IMR-90 (cell line): ENCODE data around the gene TCF4. TPM values are rescaled to one million over a fixed set of nuclear protein-coding genes. Genes with fewer than 3 reads are reported as not detected.

Experiments
- ATAC-seq: fragments of 200-7000 bp; cut with Tn5 transposase; 2 replicates; pipeline ENCODE4 v1.9.1; 2020; ENCODE audit warnings: low read depth, mild to moderate bottlenecking, moderate library complexity
- BruUV-seq: library from RNA; stranded (reverse); fragments of 400-500 nt; replicated peaks from 2 replicates; lab custom pipeline; 2021; lab: Mats Ljungman, UMichigan
- CTCF ChIA-PET: fragments of 300-600 bp; formaldehyde crosslinking; extraction: SDS; loops from one replicate; lab custom pipeline; 2021; ENCODE audit warnings: antibody characterized with exemption; lab: Yijun Ruan, JAX
- POLR2A ChIA-PET: fragments of 300-600 bp; sonication (Branson Sonifier 250); formaldehyde crosslinking; loops from one replicate; lab custom pipeline; 2022; ENCODE audit warnings: antibody characterized with exemption; ENCODE audit not compliant: unreplicated experiment; lab: Charles Lee
- DNase-seq: peaks from one replicate; pipeline ENCODE4 v3.0.0; 2013
- H2AFZ ChIP-seq: replicated peaks from 2 replicates; pipeline ENCODE3; 2013; ENCODE audit warnings: low read length, mild to moderate bottlenecking; ENCODE audit not compliant: poor library complexity
- H2AK5ac ChIP-seq: 2 replicates; pipeline ENCODE4 v1.6.1; 2013; ENCODE audit warnings: low read depth, low read length, inconsistent platforms
- H2AK9ac ChIP-seq: replicated peaks from 2 replicates; pipeline ENCODE3; 2013; ENCODE audit warnings: mild to moderate bottlenecking, low read depth, low read length, moderate library complexity; ENCODE audit not compliant: poor library complexity
- H2BK120ac ChIP-seq: 2 replicates; pipeline ENCODE4 v1.6.1; 2013; ENCODE audit warnings: low read depth, low read length, inconsistent platforms
- H2BK15ac ChIP-seq: 3 replicates; pipeline ENCODE4 v1.6.1; 2013; ENCODE audit warnings: low read depth, low read length, inconsistent platforms
- H2BK20ac ChIP-seq: 2 replicates; pipeline ENCODE4 v1.6.1; 2013; ENCODE audit warnings: low read depth, mild to moderate bottlenecking, inconsistent platforms, low read length, moderate library complexity
- H2BK5ac ChIP-seq: 2 replicates; pipeline ENCODE4 v1.6.1; 2013; ENCODE audit warnings: mild to moderate bottlenecking, low read depth, low read length, inconsistent platforms; ENCODE audit not compliant: poor library complexity, severe bottlenecking
- H3K14ac ChIP-seq: replicated peaks from 2 replicates; pipeline ENCODE4 v1.6.1; 2013; ENCODE audit warnings: low read depth, low read length, inconsistent platforms
- H3K18ac ChIP-seq: 2 replicates; pipeline ENCODE4 v1.6.1; 2013; ENCODE audit warnings: low read depth, low read length, control low read depth
- H3K23ac ChIP-seq: 2 replicates; pipeline ENCODE4 v1.6.1; 2013; ENCODE audit warnings: low read depth, low read length, inconsistent platforms
- H3K27ac ChIP-seq: 2 replicates; pipeline ENCODE4 v1.5.1; 2013; ENCODE audit warnings: mild to moderate bottlenecking, control low read depth, low read length; ENCODE audit not compliant: insufficient read depth
- H3K27me3 ChIP-seq: 2 replicates; pipeline ENCODE4 v1.6.1; 2013; ENCODE audit warnings: low read length; ENCODE audit not compliant: control insufficient read depth, insufficient read depth
- H3K36me3 ChIP-seq: 2 replicates; pipeline ENCODE4 v1.6.1; 2013; ENCODE audit warnings: low read length, mixed read lengths; ENCODE audit not compliant: control insufficient read depth, insufficient read depth
- H3K4ac ChIP-seq: 2 replicates; pipeline ENCODE4 v1.6.1; 2013; ENCODE audit warnings: low read depth, low read length, inconsistent platforms
- H3K4me1 ChIP-seq: 2 replicates; pipeline ENCODE4 v1.6.1; 2013; ENCODE audit warnings: low read length, mixed read lengths; ENCODE audit not compliant: control insufficient read depth, insufficient read depth
- H3K4me2 ChIP-seq: 2 replicates; pipeline ENCODE4 v1.6.1; 2013; ENCODE audit warnings: low read depth, mild to moderate bottlenecking, control low read depth, low read length, moderate library complexity
- H3K4me3 ChIP-seq: 2 replicates; pipeline ENCODE4 v1.5.1; 2013; ENCODE audit warnings: low read depth, mild to moderate bottlenecking, control low read depth, low read length, moderate library complexity; ENCODE audit not compliant: insufficient read depth
- H3K56ac ChIP-seq: 2 replicates; pipeline ENCODE4 v1.6.1; 2013; ENCODE audit warnings: low read length, inconsistent platforms; ENCODE audit not compliant: insufficient read depth; ENCODE audit errors: extremely low read depth
- H3K79me1 ChIP-seq, 2 experiments: 2 replicates each; pipeline ENCODE4 v1.6.1; 2013; ENCODE audit warnings: low read length in 2 of 2, inconsistent platforms in 1 of 2, low read depth in 1 of 2
- H3K9ac ChIP-seq: 2 replicates; pipeline ENCODE4 v1.6.1; 2013; ENCODE audit warnings: low read depth, low read length, control low read depth
- H3K9me1 ChIP-seq: 2 replicates; pipeline ENCODE4 v1.6.1; 2013; ENCODE audit warnings: low read length, inconsistent platforms; ENCODE audit not compliant: insufficient read depth
- H3K9me3 ChIP-seq: 2 replicates; pipeline ENCODE4 v1.6.1; 2013; ENCODE audit warnings: low read length; ENCODE audit not compliant: control insufficient read depth, insufficient read depth
- H4K20me1 ChIP-seq: 2 replicates; pipeline ENCODE4 v1.6.1; 2013; ENCODE audit warnings: low read length, inconsistent platforms; ENCODE audit not compliant: insufficient read depth
- H4K5ac ChIP-seq: 2 replicates; pipeline ENCODE4 v1.6.1; 2013; ENCODE audit warnings: mild to moderate bottlenecking, low read depth, low read length, control low read depth
- H4K8ac ChIP-seq, 2 experiments: 2 replicates each; pipeline ENCODE4 v1.6.1; 2013; ENCODE audit warnings: low read depth in 2 of 2, low read length in 2 of 2, control low read depth in 1 of 2, inconsistent platforms in 1 of 2
- H4K91ac ChIP-seq: 2 replicates; pipeline ENCODE4 v1.6.1; 2013; ENCODE audit warnings: low read depth, low read length, inconsistent platforms; ENCODE audit not compliant: insufficient read depth
- CHD1 ChIP-seq: IDR thresholded peaks from 2 replicates; pipeline ENCODE4 v1.6.1; 2012; ENCODE audit warnings: low read depth, low read length, improper control_type of control experiment
- CTCF ChIP-seq: conservative IDR thresholded peaks from 2 replicates; pipeline ENCODE4 v1.5.1; 2012; ENCODE audit warnings: mild to moderate bottlenecking, low read depth, low read length, improper control_type of control experiment
- ELK1 ChIP-seq: fragments of 150-350 bp; IDR thresholded peaks from 2 replicates; pipeline ENCODE4 v1.6.1; 2016; ENCODE audit warnings: low read depth, mild to moderate bottlenecking, low read length, moderate library complexity, borderline replicate concordance
- MXI1 ChIP-seq: IDR thresholded peaks from 2 replicates; pipeline ENCODE4 v1.6.1; 2012; ENCODE audit warnings: low read depth, mild to moderate bottlenecking, low read length, moderate library complexity, borderline replicate concordance
- NFE2L2 ChIP-seq: fragments of 150-350 bp; IDR thresholded peaks from 2 replicates; pipeline ENCODE4 v1.6.1; 2016; ENCODE audit warnings: low read depth, mild to moderate bottlenecking, low read length
- RCOR1 ChIP-seq: IDR thresholded peaks from 2 replicates; pipeline ENCODE4 v1.6.1; 2012; ENCODE audit warnings: mild to moderate bottlenecking, low read length, improper control_type of control experiment; ENCODE audit not compliant: insufficient replicate concordance
- RFX5 ChIP-seq: IDR thresholded peaks from 2 replicates; pipeline ENCODE4 v1.8.0; 2012; ENCODE audit warnings: low read depth, mild to moderate bottlenecking, low read length, moderate library complexity
- USF2 ChIP-seq: fragments of 150-350 bp; IDR thresholded peaks from 2 replicates; pipeline ENCODE4 v1.6.1; 2017; ENCODE audit warnings: mild to moderate bottlenecking, antibody characterized with exemption, low read length, low read depth
- WGBS, 2 experiments: methylation state at CpG; one replicate each; pipeline versions ENCODE4 v1.1.5 to v1.1.7; 2013; ENCODE audit warnings: missing lambda C conversion rate in 2 of 2; ENCODE audit not compliant: insufficient read length in 1 of 2; ENCODE audit errors: extremely low coverage in 2 of 2; 5-methylcytosine and 5-hydroxymethylcytosine counted together
- dilution Hi-C: fragments of 300-500 bp; cut with HindIII; formaldehyde crosslinking; loops from one replicate; pipeline ENCODE4 v1.14.3; 2018; ENCODE audit warnings: low sequenced_read_pairs; ENCODE audit not compliant: unreplicated experiment
- in situ Hi-C: fragments of 300-500 bp; cut with MboI; formaldehyde crosslinking; loops from 3 replicates; pipeline ENCODE4 v1.14.3; 2019; ENCODE audit warnings: low sequenced_read_pairs, inconsistent platforms, mixed read lengths
- intact Hi-C: fragments of 100-400 bp; cut with micrococcal nuclease; formaldehyde crosslinking; loops from 2 replicates; pipeline ENCODE4 v1.10.0; 2022
- polyA plus RNA-seq, 3 experiments: library from polyadenylated mRNA; depleted of rRNA; stranded (reverse); fragments of >200 nt; gene quantifications; 2 replicates each; pipeline ENCODE4 v1.2.3, GENCODE V29; 2012; ENCODE audit warnings: low replicate concordance in 1 of 3
- total RNA-seq: library from RNA; depleted of rRNA; stranded (reverse); fragments of >200 nt; gene quantifications from 2 replicates; pipeline ENCODE4 v1.2.3, GENCODE V29; 2012

The TCF4 gene
- total and polyA plus RNA-seq, 2 of the 4 experiments (the other 2 are of a cell fraction): 30.0 to 87.1 TPM

- no peak overlapping the region for H2AK9ac ChIP-seq
- no peak overlapping the region for H4K8ac ChIP-seq
- H3K23ac ChIP-seq: no peak overlapping the region
- H3K9me3 ChIP-seq: no peaks in the 10 kb centered on the region; the same call in 1 of the 2 replicates
- no peak overlapping the region for H2AK5ac ChIP-seq
- H4K91ac ChIP-seq: no peak overlapping the region
- H3K18ac ChIP-seq: no peak overlapping the region
- H3K56ac ChIP-seq: no peak overlapping the region
- H2BK120ac ChIP-seq: no peak overlapping the region
- H3K36me3 ChIP-seq: peaks cover 7% of the 10 kb centered on the region
- no peak overlapping the region for H3K4me2 ChIP-seq
- dilution Hi-C loops: no loop called here
- no peak overlapping the region for H4K5ac ChIP-seq
- no peak overlapping the region for H2AFZ ChIP-seq
- POLR2A ChIA-PET: no interaction called here
- in situ Hi-C loops: no loop called here
- ATAC-seq: no peak
- H3K4me1 ChIP-seq: no peaks in the 10 kb centered on the region
- no peak overlapping the region for H3K4me3 ChIP-seq
- no peak overlapping the region for H3K9ac ChIP-seq
- DNase-seq: no peak
- WGBS, 2 experiments: no CpG with 5 or more reads among the region's 2 CpGs
- no peak overlapping the region for H2BK20ac ChIP-seq
- TF ChIP-seq ELK1 (no peak), USF2 (no peak), RFX5 (no peak), CTCF (no peak), CHD1 (no peak), MXI1 (no peak), NFE2L2 (no peak), RCOR1 (no peak)
- no peak overlapping the region for H2BK15ac ChIP-seq
- BruUV-seq: no TSS peak
- CTCF ChIA-PET: interaction anchor here (0.6 kb wide), 1 partner anchor 135 kb away, joined by 6 read pairs; no protein-coding TSS in a partner anchor
- H2BK5ac ChIP-seq: no peak overlapping the region
- peaks cover 35 to 44% of the 10 kb centered on the region in 2 experiments for H3K79me1 ChIP-seq
- intact Hi-C loops: no loop called here
- H3K27ac ChIP-seq: no peak overlapping the region
- no peaks in the 10 kb centered on the region for H3K27me3 ChIP-seq
- no peak overlapping the region for H3K14ac ChIP-seq
- H4K20me1 ChIP-seq: peaks cover 4% of the 10 kb centered on the region; the same call in 1 of the 2 replicates
- H3K9me1 ChIP-seq: 0 out of 2 replicates have a peak, but pooled peaks cover 3% of the 10 kb centered on the region
- no peak overlapping the region for H3K4ac ChIP-seq
Observed at GRCh38 chr18:55566456-55566935, 21.5 kb downstream of the TCF4 start.
